GM10847 (cell line): ENCODE data around the gene CALML3.

Source experiments
- POLR2A ChIP-seq: IDR thresholded peaks from 2 replicates; pipeline ENCODE4 v1.6.1; 2011; ENCODE audit not compliant: insufficient read length; ENCODE audit errors: extremely low read depth

The CALML3 gene

GRCh38 chr10:5536486-5537081 is 11.8 kb downstream of the CALML3 start:
- TF ChIP-seq POLR2A, result no peak

- no peak for TF ChIP-seq POLR2A
These were observed 12.9 kb downstream of the CALML3 start for GRCh38 chr10:5537684-5538083.

- no peak for TF ChIP-seq POLR2A
These were observed 13.7 kb downstream of the CALML3 start for GRCh38 chr10:5538446-5538845.

GRCh38 chr10:5538892-5539651 is 14.3 kb downstream of the CALML3 start:
- no peak for TF ChIP-seq POLR2A

- no peak for TF ChIP-seq POLR2A
These were observed 15.3 kb downstream of the CALML3 start for GRCh38 chr10:5540080-5540479.

GRCh38 chr10:5540891-5541290 is 16.1 kb downstream of the CALML3 start:
- no peak for TF ChIP-seq POLR2A

- no peak for TF ChIP-seq POLR2A
These were observed 17.3 kb downstream of the CALML3 start for GRCh38 chr10:5542100-5542499.

- no peak for TF ChIP-seq POLR2A
These were observed 18.9 kb downstream of the CALML3 start for GRCh38 chr10:5543623-5544022.

- no peak for TF ChIP-seq POLR2A
These were observed 19.6 kb downstream of the CALML3 start for GRCh38 chr10:5544216-5544805.

GRCh38 chr10:5545011-5545410 is 20.2 kb downstream of the CALML3 start:
- no peak for TF ChIP-seq POLR2A

GRCh38 chr10:5545426-5545777 is 20.6 kb downstream of the CALML3 start:
- no peak for TF ChIP-seq POLR2A

- TF ChIP-seq POLR2A, result no peak
These were observed 21.3 kb downstream of the CALML3 start for GRCh38 chr10:5545778-5546710.

- TF ChIP-seq POLR2A, result no peak
These were observed 22.3 kb downstream of the CALML3 start for GRCh38 chr10:5546891-5547680.

- TF ChIP-seq POLR2A, result no peak
These were observed 22.8 kb downstream of the CALML3 start for GRCh38 chr10:5547681-5547930.
